WI38 (cell line): ENCODE results near the gene PPP2R1B.
"Not testable (repeated sequence)": the region's sequence is repeated elsewhere in the genome, so short reads cannot be mapped to it uniquely, and the experiment has no call there.

ENCODE experiments used
- H3K4me3 ChIP-seq: 2 replicates; pipeline ENCODE4 v1.5.1; 2011; ENCODE audit warnings: low read depth, mild to moderate bottlenecking, control low read depth, low read length
- CTCF ChIP-seq: IDR thresholded peaks from 2 replicates; pipeline ENCODE4 v1.5.1; 2012; ENCODE audit warnings: low read depth, mild to moderate bottlenecking, control low read depth, low read length

Gene PPP2R1B

DNA sequence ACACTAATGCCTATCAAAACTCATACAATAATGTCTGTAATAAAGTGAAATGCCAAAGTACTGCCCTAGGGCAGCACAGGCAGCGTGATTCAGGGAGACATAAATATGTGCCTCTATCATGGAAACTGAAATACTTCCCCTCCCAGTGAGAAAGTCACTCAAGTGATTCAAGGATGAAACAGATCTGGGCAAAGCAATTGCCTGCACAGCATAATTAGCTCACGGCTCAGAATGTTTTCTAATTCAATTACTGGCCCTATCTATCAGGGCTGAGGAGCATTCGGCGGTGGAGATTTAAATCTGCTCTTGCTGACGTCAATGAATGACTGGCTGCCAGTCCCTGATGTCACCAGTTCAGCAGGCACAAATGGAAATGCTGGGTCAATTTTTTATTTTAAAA is 27.7 kb upstream of the PPP2R1B start:
- no peak for TF ChIP-seq CTCF
- H3K4me3 ChIP-seq: no peak overlapping the region

- H3K4me3 ChIP-seq: no peak overlapping the region
- TF ChIP-seq CTCF: no peak
Observed at GRCh38 chr11:111792955-111793500, 26.8 kb upstream of the PPP2R1B start.

GRCh38 chr11:111792314-111792713 is 26.1 kb upstream of the PPP2R1B start:
- no peak for TF ChIP-seq CTCF
- no peak overlapping the region for H3K4me3 ChIP-seq

DNA sequence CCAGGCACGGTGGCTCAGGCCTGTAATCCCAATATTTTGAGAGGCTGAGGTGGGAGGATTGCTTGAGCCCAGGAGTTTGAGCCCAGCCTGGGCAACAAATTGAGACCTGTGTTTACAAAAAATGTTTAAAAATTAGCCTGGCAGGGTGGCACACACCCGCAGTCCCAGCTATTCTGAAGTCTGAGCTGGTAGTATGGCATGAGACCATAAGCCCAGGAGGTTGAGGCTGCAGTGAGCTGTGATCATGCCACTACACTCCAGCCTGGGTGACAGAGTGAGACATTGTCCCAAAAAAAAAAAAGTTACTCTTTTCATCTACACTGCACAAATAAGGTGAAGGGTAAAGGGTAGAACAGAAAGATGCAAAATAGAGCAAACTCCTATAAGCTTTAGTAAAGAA is 22.3 kb upstream of the PPP2R1B start:
- TF ChIP-seq CTCF: no peak
- H3K4me3 ChIP-seq: no peak overlapping the region

GRCh38 chr11:111788051-111788450 is 21.9 kb upstream of the PPP2R1B start:
- H3K4me3 ChIP-seq: no peak overlapping the region
- no peak for TF ChIP-seq CTCF

DNA sequence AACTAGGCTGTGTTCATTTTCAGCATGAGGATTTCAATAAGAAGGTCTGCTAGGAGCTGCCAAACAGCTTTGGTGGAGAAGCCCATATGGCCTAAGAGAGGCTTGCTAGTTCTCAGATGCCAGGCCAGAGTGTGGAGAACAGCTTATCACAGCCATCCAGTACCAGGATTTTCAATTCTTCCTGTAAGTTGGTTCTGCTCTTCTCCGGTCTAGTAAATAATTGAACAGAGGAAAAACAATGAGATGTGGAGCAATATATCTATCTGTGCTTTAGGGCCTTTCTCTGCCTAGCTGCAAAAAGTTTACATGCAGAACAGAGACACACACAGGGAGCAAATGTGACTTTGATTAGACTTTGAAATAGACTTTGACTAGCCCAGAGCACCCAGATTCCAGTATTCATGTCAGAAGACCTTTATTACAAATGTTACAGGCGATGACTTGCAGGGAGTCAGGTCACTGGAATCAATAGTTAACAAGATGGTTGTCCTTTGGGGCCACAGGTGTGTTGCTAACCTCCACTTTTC is 19.8 kb upstream of the PPP2R1B start:
- TF ChIP-seq CTCF: no peak
- H3K4me3 ChIP-seq: no peak overlapping the region

GRCh38 chr11:111785076-111785475 is 18.9 kb upstream of the PPP2R1B start:
- TF ChIP-seq CTCF: no peak
- H3K4me3 ChIP-seq: no peak overlapping the region

DNA sequence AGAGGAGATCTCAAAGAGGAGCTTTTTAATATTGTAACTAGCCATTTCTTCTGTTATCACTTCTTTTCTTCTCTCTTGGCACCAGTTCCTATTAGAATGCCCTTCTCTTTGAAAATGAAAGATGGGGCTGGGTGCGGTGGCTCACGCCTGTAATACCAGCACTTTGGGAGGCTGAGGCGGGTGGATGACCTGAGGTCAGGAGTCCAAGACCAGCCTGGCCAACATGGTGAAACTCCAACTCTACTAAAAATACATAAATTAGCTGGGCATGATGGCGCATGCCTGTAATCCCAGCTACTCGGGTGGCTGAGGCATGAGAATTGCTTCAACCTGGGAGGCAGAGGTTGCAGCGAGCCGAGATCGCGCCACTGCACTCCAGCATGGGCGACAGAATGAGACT is 18.1 kb upstream of the PPP2R1B start:
- not testable (repeated sequence) for H3K4me3 ChIP-seq
